Frontal cortex (tissue), 4 donors: Measurements from ENCODE around the gene KCTD1. TPM values are rescaled to one million over a fixed set of nuclear protein-coding genes. Genes with fewer than 3 reads are reported as not detected.
"Not testable (repeated sequence)": the region's sequence is repeated elsewhere in the genome, so short reads cannot be mapped to it uniquely, and the experiment has no call there.

Source experiments
- DNase-seq, 2 donors: peaks; one replicate each; pipeline ENCODE4 v3.0.0; 2012; ENCODE audit warnings: low spot score in 2 of 2
- FAIRE-seq: peaks from 2 replicates; lab custom pipeline; 2012; peaks lifted over from hg19 to GRCh38; lab: Jason Lieb, UNC
- total RNA-seq: library from RNA; depleted of rRNA; stranded (reverse); fragments of >200 nt; gene quantifications from one replicate; pipeline ENCODE4 v1.2.3, GENCODE V29; 2014
- donor health status: control.
- donor health status: control.
- donor health status: control.

The KCTD1 gene
- total RNA-seq, 1 donor from 2014 or later = 29.8 TPM

DNA sequence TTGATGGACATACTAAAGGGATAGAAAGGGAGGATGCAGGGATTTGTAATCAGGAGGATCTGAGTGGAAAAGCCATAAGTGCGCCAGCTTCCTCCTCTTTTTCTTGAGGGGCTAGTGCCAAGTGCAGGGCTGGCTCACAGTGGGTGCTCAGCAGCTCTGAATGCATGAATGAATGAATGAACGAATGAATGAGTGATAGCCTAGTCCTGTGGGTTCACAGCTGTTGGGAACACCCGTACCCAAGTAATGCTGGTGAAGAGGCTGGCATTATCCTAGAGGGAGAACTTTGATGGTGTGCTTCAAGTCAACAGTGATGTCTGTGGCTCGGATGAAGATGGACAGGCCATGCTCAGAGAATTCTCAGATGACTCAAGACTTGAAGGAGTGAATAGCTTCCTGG is 108.8 kb downstream of the KCTD1 start:
- FAIRE-seq = no peak

DNA sequence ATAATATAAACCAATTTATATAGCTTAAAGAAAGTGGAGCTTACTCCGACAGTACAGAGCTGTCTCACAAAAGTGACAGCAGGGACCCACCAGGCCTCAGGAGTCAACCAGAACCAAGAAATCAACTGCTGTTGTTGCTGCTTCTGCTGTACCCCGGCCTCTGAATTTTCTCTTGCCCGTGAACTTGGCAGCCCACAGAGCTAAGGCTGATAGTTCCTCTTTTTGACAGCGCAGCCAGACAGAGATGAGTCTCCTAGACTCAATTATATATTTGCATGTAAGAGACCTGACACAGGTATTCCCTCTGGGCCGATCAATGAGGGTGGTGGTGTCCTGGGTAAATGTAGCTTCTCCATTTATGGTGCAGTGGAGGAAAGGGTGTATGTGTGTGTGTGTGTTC is 109.4 kb downstream of the KCTD1 start:
- DNase-seq = no peak
- FAIRE-seq = no peak

More for the DNA sequence above, 108.8 kb downstream of the KCTD1 start:
- no peak for DNase-seq

DNA sequence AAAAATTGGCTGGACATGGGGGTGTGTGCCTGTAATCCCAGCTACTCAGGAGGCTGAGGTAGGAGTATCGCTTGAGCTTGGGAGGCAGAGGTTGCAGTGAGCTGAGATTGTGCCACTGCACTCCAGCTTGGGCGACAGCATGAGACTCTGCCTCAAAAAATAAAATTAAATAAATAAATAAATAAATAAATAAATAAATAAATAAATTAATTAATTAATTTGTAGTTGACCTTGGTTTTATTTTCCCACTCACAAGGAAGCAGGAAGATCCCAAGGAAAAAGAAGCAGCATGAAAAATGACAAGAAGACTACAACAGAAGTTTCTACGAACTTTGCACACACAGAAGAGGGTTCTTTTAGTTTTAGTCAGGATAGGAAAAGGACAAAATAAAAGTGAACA is 110.7 kb downstream of the KCTD1 start:
- not testable (repeated sequence) for FAIRE-seq, DNase-seq

DNA sequence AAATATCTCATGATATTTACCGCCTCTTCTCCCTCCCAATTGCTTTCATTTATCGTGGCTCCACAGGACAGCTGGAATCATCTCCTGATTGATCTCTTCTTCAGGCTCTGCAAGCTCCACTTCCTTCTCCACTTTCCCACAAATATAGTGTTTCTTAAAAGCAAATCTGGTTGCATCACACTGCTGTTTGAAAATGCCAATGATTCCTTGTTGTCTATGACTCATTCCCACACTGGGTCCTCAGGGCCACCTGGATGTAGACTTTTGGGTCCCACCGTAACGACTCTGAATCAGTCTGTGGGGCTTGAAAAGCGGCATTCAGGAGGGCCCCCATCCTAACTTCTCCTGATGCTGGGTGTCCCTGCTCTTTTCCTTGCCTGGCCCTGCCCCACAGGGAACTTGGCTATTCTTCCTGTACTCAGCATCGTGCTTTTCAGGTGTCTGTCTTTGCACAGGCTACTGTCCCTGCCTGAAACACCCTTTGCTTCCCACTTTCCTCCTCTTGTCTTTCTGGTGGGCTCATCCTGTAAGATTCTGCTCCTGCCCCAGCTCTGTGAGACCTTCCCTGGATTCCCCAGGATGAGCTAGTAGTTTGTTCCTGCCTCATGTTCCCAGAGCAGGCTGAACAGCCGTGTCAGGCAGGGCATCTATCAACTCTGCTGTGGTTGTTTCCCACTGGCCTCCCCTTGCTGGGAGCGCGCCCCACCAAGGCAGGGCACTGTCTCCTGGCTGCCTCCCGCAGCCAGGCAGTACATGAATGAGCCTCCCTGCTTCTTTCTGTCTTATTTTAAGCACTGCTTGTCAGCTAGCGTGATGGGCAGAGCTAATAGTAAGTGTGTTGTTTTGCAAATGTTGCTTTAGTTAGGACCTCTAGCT is 111.9 kb downstream of the KCTD1 start:
- no peak for DNase-seq
- no peak for FAIRE-seq

DNA sequence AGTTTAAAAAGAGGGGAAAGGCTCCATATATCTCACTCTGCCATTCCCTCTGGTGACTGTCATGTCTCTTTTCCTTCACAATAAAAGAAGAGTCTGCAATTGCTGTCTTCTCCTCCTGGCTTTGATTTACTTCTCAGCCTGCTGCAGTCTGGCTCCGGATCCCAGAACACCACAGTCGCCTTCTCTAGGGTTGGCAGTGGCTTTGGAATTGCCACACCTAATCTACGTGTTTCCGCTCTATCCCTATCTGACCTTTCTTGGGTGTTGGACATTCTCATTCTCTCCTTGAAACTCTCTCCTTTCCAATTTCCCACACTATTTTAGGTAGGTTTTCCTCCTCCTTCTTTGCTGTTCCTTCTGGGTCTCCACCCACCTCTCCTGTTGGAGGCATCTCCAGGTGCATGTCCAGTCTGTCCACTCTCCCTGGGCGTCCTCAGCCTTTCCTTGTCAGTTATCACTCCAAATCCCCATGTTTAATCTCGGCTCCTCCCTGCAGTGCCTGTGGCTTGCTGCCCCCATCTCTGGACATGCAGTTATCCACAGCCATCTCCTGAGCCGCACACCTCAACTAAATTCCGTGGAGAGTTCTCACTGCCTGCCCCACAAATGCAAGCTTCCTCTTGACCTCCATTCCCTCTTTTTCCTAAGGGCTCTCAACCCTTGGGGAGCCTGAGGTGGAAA is 112.8 kb downstream of the KCTD1 start:
- FAIRE-seq = no peak
- DNase-seq = no peak

DNA sequence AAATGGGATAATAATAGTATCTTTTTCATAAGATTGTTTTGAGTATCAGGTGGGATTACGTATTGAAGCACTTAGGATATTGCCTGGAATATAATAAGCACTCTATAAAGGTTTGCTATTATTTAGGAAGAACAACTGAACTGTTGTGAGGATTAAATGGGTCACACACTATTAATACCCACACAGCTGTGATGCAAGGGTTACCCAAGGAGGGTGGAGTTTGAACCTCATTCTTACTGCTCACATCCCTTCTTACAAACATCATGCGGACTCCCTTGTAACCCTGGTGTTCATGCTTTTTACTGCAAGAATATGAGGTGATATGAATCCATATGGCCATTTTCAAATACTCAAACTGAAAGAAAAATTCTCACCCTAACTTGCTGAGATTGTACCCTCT is 113.5 kb downstream of the KCTD1 start:
- no peak for FAIRE-seq
- DNase-seq = no peak

DNA sequence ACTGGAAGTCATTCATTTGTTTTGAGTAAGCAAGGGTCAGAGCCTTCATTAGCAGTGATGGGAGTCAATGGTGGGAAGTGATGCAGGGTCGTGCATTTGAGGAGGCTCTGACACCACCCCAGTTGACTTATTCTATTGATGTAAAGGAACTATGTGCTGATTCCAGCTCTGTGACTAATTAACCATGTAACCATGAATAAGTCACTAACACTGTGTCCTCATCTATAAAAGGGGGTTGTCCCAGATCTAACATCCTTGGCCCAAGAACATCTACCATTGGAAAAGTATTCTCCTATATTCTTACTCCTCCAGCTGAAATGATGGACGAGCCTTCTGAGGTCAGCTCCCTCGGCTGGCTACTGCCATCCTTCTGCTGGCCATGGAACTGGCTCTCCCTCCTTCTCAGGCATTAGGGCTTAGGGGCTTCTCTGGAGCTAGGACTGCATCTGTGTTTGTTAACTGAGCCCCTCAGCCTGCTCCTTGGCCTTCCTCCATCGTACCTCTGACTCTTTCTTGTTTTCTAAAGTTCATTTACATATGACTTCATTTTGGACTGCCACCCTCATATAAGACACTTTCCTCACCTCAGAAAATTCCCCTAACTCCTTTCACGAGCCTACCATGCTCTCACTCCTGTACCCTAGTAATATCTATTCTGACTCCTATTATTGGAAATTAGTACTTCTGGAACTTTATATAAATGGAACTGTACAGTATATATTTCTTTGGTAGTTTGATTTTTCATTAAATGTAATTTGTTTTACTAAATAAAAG is 115.5 kb downstream of the KCTD1 start:
- FAIRE-seq = no peak
- DNase-seq = no peak

DNA sequence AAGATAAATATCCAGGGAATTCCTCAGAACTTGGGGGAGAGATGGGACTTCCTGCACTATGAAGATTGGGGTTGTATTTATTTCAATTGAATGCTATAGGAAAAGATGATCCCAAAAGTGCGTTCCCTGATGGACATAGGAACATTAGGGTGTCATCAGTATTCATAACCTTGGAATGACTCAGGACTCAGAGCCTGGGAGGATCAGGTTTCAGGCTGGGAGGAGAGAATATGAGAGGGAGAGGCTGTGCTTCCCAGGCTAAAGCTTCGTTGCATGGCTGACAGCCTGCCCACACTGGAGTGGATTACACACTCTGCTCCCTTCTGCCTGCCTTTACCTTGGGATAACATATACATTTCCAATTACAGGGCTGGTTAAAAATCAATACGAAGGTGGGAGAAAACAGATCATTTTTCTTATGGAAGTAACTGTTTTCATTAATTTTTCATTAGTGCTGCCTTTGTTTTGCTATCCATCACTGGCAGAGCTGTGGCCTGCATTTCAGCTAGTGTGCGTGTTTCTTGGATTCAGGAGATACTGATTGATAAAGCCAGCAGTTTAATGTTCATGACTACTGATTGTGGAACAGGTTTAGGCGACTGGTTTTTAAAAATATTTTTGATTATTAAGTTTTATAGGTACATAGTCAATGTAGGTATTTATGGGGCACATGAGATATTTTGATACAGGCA is 118.7 kb downstream of the KCTD1 start:
- FAIRE-seq (no peak), DNase-seq (no peak)

DNA sequence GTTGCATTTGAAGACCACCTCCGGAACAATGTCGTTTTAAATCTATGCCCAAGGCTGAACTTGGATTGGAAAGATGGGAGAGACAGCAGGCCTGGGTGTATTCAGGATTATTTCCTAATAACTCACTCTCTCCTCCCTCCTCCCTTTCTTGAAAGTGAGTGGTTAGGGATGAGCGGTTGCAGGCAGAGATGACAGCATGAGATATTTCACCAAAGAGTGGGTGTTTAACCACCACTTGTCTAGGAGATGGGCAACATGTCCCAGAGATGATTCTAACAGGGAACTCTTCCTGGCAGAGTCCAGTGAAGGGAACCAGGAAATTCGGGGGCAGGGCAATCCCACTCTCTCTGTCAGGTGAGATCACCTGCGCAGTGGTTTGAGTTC is 123.2 kb downstream of the KCTD1 start:
- FAIRE-seq = no peak
- no peak for DNase-seq

DNA sequence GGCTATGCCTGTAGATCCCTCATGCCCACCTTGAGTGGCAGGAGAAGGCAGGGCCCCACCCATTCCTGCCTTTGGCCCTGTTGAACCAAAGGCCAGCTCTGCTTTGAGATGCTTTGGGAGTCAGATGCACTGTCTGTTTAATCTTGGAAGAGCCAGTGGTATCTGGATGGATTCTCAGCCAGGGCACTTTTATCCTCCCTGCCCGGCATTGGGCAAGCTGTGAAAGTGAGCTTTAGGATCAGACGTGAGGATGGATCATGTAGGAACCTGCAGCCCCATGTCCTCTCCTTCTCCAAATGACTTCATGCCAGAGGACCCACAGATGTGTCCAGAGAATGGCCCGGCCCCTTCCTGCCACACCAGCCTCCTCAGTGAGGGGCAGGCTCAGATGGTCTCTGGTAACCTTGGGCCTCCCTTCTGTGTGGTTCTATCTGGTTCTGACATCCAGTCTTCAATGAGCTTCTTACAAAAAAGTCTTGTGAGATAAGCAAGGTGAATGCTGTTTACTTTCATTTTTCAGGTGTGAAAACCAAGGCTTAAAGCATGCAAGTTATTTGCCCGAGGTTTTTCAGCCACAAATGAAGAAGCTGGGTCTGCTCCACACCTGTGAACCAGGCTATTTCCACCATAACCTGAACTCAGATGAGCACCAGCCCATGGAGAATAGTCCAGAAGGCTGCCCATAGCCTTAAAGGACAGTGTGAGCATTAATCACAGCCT is 123.8 kb downstream of the KCTD1 start:
- no peak for DNase-seq
- FAIRE-seq = no peak

DNA sequence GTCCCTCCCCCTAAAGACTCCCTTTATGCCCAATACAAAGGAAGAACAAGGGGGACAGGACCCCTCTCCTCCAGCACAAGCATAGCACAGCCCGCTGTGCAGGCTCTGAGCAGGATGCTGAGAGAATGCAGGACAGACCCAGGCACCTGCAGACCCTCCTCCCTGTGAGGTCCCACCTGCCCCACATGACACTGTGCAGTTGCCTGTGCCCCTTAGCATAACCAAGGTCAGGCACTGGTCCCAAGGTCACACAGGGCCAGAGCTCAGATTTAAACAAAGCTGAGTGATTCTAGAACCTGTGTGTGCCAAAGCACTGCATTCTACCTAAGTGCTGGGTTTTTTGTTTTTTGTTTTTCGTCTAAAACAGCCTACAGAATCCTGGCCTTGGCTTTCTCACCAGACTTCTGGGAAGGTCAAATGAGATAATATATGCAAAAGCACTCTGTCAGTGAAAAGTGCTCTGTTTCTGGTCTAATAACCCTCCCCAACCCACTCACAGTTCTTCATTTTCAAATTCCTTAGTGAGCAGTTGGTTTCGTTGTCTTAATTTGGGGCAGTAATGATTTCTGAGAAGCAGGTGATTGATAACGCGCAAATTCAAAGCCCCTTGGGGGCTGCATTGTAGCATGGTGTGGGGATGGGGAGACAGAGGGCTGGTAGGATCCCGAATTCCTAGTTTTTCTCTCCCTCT is 125.7 kb downstream of the KCTD1 start:
- no peak for DNase-seq
- FAIRE-seq = no peak

DNA sequence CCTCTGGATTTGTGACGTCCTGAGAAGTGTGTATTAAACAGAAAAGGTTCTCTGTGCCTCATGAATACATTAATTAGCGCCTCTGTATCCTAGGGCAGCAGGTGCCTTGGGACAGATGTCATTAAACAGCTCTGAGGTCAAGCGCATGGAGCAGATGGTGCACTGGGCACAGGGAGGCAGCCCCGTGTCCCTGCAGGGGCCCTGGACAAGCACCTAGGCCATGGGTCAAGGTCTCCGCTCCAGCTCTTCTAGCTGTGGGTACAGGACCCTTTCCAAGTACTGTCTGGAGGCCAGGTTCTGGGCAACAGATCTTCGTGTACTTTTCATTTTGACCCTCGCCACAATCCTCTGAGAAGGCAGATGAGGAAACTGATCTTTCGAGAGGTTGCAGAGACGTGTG is 126.4 kb downstream of the KCTD1 start:
- DNase-seq = no peak
- no peak for FAIRE-seq

DNA sequence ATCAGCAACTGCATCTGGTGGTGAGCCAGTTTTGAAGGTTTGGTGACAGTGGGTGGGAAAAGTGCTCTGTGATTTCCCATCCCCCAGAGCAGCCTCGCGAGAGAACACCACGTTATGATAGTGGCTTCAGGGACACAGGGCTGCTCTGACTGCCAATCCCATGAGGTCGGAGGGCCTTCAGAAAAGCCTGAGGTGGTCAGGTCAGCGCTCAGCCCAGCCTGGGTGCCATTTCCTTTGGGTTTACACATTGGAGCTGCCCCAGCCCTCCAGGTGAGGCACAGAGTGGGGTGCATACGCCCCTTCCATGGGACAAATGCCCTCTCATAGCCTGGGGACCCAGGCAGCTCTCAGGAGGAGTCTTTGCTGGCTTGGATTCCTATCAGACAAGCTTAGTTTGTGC is 126.8 kb downstream of the KCTD1 start:
- FAIRE-seq (no peak), DNase-seq (no peak)

DNA sequence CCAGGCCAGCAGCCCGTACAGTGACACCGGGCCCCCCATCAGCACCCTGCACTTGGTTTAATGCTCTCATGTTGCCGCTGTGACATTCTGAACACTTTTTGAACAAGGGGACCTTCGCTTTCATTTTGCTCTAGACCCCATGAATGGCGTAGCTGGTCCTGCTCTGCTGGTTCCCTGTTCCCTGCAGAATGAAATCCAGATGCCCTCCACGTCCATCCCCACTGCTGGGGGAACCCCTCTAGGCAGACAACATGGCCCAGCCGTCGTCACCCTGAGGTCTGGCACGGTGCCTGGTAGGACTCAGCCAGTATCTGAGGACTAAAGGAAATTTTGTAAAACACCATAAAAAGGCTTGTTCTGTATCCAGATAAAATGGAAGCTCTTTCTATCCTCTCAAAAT is 128.6 kb downstream of the KCTD1 start:
- DNase-seq (no peak), FAIRE-seq (no peak)

DNA sequence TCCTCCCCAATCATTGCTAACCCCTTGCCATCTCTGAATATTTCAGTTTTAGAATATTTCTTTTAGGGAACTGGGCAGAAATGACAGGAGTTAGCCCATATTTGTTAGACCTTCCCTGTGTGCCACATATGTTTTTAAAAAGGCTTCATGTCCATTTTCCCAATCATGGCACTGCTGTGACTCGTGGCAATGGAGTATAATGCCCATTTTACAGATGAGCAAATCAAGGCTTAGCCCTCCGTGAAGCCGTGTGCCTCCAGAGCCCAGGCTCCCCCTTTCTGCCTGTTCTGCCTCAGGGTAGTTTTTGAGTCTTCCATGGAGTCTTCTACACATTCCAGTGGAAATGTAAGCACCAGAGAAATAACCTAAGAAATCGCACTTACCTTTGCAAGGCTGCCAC is 130.1 kb downstream of the KCTD1 start:
- DNase-seq (no peak), FAIRE-seq (no peak)

DNA sequence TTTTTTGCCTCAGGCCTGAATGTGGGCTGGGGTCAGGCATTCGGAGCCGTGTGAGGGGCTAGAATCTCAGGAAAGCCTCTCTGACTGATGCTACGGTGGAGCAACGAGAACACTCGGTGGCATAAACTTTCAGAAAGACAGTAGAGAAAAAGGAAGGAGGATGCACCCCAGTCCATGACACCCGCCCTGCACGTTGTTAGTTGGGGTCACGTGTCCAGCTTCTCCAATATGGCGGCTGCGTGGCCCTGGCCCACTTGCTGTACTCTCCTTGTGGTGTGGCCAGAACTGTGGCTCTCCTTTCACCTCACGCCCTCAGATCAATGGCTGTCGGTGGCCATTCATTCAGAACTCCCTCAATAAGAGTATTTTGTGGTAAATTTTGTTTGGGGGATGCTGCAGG is 131.2 kb downstream of the KCTD1 start:
- FAIRE-seq (no peak), DNase-seq (no peak)

DNA sequence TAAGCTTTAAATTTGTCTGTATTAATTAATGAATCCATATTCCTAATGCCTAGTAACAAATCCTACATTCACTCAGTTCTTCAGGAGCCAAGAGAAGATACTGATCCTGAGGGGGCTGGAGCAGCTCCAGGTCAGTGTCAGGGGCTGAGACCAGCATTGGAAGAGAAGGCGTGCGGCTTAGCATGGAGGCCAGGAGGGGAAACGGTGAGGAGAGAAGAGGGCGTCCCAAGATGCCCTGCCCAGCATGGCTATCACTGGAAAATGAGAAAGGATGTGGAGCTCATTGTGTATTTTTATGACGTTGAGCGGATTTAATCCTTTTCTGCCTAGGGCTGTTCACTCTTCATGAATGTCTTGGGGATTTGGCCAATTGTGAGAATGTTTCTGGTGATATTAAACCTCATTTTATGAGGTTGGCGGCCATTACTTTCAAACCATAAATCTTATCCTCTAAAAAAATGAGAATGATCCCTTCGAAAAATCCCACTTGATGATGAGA is 131.7 kb downstream of the KCTD1 start:
- DNase-seq (no peak), FAIRE-seq (no peak)

DNA sequence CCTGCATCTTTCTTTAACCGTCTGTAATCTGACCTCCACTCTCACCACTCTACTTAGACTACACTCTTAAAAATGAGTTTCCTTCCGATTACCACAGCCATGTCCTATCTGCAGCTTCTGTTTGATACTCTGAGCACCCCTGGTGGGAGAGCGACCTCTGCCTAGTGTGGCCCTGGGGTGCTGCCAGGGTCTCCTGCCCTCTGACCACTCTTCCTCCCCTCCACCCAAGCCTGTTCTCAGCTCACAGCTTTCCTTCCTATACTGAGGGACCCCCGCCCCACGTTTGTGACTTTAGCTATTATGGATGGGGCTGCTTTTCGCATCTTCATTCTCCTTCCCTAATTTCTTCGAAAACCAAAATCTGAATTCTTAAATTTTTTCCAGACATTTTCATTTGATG is 132.7 kb downstream of the KCTD1 start:
- FAIRE-seq (no peak), DNase-seq (no peak)
